Cardiac fibroblast (primary cell): ENCODE results near the gene NGFR.
A peak's percentile ranks its signal among the peaks of the same experiment; 100 is the strongest.

Experiments
- DNase-seq, 2 donors: peaks; one replicate each; pipeline versions ENCODE4 v3.0.0 to v3.0.0-alpha.2; 2010; ENCODE audit warnings: low read depth in 2 of 2
- H3K4me3 ChIP-seq, 2 donors: replicated peaks in 1 of 2; 1 replicate in 1 of 2; 2 replicates in 1 of 2; pipeline ENCODE4 v1.5.1; 2011; ENCODE audit warnings: low read depth in 2 of 2, low read length in 2 of 2, mild to moderate bottlenecking in 2 of 2, moderate library complexity in 1 of 2
- TF ChIP-seq, protein P1 (sequence below): IDR thresholded peaks from one replicate; pipeline ENCODE4 v1.5.1; 2011; ENCODE audit warnings: low read depth, mild to moderate bottlenecking, low read length, inconsistent platforms

The NGFR gene

DNA sequence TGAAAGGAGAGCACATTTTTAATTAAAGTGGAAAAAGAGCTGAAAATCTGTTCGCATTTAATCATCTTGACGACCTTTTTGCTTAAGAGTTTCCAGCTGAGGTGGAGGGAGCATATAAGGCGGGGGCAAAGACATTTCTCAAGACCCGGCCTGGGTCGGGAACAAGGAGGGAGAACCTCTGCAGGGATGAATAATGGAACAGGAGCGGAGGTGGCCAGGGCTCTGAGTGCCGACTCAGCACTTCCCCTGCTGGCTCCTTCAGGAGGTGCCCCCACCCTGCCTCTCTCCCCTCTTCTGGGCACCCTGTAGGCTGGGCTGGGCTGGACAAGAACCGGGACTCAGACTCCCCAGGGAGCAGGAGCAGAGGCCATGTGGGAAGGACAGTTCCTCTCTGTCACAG, 7.9 kb upstream of the NGFR start:
- TF ChIP-seq, protein P1, sequence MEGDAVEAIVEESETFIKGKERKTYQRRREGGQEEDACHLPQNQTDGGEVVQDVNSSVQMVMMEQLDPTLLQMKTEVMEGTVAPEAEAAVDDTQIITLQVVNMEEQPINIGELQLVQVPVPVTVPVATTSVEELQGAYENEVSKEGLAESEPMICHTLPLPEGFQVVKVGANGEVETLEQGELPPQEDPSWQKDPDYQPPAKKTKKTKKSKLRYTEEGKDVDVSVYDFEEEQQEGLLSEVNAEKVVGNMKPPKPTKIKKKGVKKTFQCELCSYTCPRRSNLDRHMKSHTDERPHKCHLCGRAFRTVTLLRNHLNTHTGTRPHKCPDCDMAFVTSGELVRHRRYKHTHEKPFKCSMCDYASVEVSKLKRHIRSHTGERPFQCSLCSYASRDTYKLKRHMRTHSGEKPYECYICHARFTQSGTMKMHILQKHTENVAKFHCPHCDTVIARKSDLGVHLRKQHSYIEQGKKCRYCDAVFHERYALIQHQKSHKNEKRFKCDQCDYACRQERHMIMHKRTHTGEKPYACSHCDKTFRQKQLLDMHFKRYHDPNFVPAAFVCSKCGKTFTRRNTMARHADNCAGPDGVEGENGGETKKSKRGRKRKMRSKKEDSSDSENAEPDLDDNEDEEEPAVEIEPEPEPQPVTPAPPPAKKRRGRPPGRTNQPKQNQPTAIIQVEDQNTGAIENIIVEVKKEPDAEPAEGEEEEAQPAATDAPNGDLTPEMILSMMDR = no peak
- no peak overlapping the region for H3K4me3 ChIP-seq
- no peak for DNase-seq

DNA sequence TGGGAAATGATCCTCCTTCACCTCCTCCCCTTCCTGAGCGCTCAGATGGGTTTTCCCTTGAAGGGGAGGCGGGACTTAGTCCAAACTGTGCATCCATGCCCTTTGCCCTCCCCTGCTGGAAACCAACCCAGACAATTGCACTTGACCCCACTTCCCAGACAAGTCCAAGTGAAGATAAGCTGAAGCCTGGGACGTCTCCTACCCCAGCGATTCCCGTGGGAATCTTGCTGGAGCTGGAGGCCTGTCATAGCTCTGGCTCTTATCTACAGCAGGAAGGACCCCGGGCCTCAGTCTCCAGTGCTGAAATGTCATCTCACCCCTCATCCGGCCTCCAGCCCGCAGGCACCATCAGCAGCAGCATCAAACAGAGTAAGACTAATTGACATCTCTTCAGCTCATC, 6.5 kb upstream of the NGFR start:
- TF ChIP-seq, protein P1 = no peak
- no peak overlapping the region for H3K4me3 ChIP-seq
- DNase-seq = peak in 1 of 2 donors; percentile 11

DNA sequence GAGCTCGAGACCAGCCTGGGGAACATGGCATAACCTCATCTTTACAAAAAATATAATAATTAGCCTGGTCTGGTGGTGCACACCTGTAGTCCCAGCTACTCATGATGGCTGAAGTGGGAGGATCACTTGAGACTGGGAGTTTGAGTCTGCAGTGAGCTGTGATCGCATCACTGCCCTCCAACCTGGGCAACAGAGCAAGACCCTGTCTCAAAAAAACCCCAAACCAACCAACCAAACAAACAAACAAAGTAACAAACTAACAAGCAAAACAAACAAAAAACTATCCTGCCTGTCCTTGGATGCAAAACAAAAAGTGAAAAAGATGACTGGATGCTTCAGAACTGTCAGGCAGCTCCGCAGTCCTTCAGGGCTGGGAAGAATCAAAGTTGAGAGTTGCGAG, 5.7 kb upstream of the NGFR start:
- TF ChIP-seq, protein P1 = no peak
- DNase-seq = no peak

DNA sequence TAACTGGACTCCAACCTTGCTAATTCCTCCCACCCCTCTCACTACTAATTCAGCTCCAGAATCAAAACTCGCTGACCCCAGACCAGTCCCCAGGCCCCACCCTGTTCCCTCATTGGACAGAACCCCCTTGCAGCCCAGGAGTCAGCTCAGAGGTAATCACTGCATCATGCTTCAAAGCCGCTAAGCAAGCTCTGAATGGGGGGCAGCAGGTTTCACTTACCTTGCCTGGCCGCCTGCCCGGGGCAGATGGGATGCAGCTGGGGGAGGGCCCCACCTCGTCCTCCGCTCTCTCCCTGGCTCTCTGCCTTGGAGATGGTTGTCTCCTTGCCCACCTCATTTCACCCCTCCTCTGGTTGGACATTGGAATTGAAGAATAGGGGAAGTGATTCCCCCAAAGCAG, 4.8 kb upstream of the NGFR start:
- TF ChIP-seq, protein P1 = no peak
- H3K4me3 ChIP-seq = no peak overlapping the region
- DNase-seq = no peak

More for the DNA sequence above, 5.7 kb upstream of the NGFR start:
- H3K4me3 ChIP-seq = no peak overlapping the region

DNA sequence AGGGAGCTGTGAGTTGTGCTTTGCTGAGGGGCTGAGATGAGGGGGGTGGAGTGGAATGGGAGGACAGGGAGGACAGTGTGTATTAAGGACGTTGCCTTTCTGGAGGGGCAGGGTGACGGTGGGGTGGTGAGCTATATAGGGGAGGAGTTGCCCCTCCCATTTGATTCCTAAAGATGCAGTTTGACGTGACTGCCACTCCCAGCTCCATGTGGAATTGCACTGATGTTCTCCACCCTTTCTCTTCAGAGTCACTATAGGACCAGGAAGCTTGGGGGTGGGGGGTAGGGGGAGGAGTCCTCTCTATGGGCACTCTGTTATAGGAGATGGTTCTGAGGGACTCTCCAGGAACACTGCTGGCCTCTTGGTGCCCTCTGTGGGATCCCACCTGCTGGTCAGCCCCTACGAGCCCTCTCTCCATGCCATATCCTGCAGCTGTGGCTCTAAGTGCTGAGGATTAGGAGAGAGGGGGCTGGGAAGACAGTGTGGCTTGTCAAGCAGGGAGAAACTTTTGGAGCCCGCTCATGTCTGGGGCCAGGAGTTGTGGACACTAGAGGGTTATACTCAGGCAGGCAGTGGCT, 3.8 kb upstream of the NGFR start:
- TF ChIP-seq, protein P1 = no peak
- H3K4me3 ChIP-seq = no peak overlapping the region
- no peak for DNase-seq

DNA sequence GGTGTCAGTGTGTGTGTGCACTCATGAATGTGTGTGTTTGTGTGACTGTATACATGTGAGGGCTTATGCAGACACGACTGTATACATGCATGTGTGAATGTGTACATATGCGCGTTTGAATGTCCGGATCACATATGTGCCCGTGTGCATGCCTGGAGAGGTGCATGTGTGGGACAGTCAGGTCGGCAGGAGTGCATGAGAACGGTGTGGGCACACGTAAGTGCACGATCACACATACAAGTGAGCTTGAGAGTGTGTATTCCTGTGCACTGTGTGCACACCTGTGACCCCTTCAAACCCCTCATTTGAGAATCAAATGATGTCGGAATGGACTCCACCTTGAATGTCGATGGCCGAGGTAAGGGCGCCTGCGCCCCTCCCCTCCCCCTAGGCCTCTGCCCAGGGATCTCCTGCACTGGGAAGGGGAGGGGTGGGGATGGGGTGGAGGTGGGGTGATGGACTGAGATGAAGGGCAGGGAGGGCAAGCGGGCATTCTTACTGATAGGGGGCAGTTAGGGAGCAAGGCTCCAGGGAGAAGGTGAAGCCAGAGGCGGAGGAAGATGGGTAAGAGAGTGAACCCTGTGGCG, 601 bp upstream of the NGFR start:
- no peak for DNase-seq
- TF ChIP-seq, protein P1 = no peak
- H3K4me3 ChIP-seq = peak overlapping the region in 1 of 2 donors; percentile 19

DNA sequence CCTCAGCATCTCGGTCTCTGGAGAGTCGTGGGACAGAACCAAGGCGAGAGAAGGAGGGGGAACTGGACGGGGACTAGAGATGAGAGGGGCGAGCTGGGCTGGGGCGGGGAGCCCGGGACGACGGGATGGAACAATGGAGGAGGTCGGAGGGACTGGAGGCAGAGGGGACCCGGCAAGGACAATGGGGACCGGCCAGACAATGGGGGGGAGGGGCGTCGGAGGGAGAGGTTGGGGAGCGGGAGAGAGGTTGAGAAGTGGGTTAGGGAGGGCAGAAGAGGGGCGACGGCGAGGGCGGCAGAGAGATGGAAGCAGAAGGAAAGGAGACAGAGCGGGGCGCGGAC, 719 bp downstream of the NGFR start:
- H3K4me3 ChIP-seq = peak overlapping the region in 1 of 2 donors; percentile 29
- DNase-seq = no peak
- TF ChIP-seq, protein P1 = no peak
